ENCODE data around the gene MYMK. TPM values are rescaled to one million over a fixed set of nuclear protein-coding genes. Genes with fewer than 3 reads are reported as not detected.

Gene MYMK
- polyA plus RNA-seq, 4 donors: 0.22 TPM; not detected in 3

- DNase-seq (ENCODE audit: low read depth in 4 of 4, low spot score in 3 of 4): no peak
Observed at GRCh38 chr9:133471551-133472276, 53.0 kb downstream of the MYMK start.

GRCh38 chr9:133470988-133471387, 53.8 kb downstream of the MYMK start:
- no peak for DNase-seq (ENCODE audit: low read depth in 4 of 4, low spot score in 3 of 4)

GRCh38 chr9:133470427-133470924, 54.3 kb downstream of the MYMK start:
- DNase-seq (ENCODE audit: low read depth in 4 of 4, low spot score in 3 of 4): no peak

- no peak for DNase-seq (ENCODE audit: low read depth in 4 of 4, low spot score in 3 of 4)
Observed at GRCh38 chr9:133468777-133469421, 55.9 kb downstream of the MYMK start.

- no peak for DNase-seq (ENCODE audit: low read depth in 4 of 4, low spot score in 3 of 4)
Observed at GRCh38 chr9:133468374-133468773, 56.4 kb downstream of the MYMK start.

GRCh38 chr9:133467101-133467500, 57.7 kb downstream of the MYMK start:
- DNase-seq (ENCODE audit: low read depth in 4 of 4, low spot score in 3 of 4): no peak

- no peak for DNase-seq (ENCODE audit: low read depth in 4 of 4, low spot score in 3 of 4)
Observed at GRCh38 chr9:133465984-133466383, 58.8 kb downstream of the MYMK start.

- no peak for DNase-seq (ENCODE audit: low read depth in 4 of 4, low spot score in 3 of 4)
Observed at GRCh38 chr9:133464638-133465037, 60.1 kb downstream of the MYMK start.

Other genes starting within 250 kb of the MYMK start
- 10 to 100 TPM in 3 of 4 donors, 1 to 10 TPM in 1; 3.0 to 29.2 (median 15.2) TPM for gene ABO, start 249.8 kb downstream of the MYMK start, polyA plus RNA-seq (ENCODE audit: insufficient read length in 4 of 4)
- gene SURF6, start 188.8 kb downstream of the MYMK start, polyA plus RNA-seq (ENCODE audit: insufficient read length in 4 of 4): 10 to 100 TPM; 21.1 to 36.9 (median 26.7) TPM
- 10 to 100 TPM; 24.2 to 29.9 (median 24.8) TPM for gene MED22, start 176.8 kb downstream of the MYMK start, polyA plus RNA-seq (ENCODE audit: insufficient read length in 4 of 4)
- 1,000 to 10,000 TPM; 2,222 to 2,557 (median 2,398) TPM for gene RPL7A, start 176.7 kb downstream of the MYMK start, polyA plus RNA-seq (ENCODE audit: insufficient read length in 4 of 4)
- 10 to 100 TPM; 22.0 to 50.5 (median 38.9) TPM for gene SURF1, start 168.5 kb downstream of the MYMK start, polyA plus RNA-seq (ENCODE audit: insufficient read length in 4 of 4)
- gene SURF2, start 168.4 kb downstream of the MYMK start, polyA plus RNA-seq (ENCODE audit: insufficient read length in 4 of 4): 10 to 100 TPM; 12.4 to 25.6 (median 20.9) TPM
- 100 to 1,000 TPM; 159 to 184 (median 178) TPM for gene SURF4, start 148.9 kb downstream of the MYMK start, polyA plus RNA-seq (ENCODE audit: insufficient read length in 4 of 4)
- gene STKLD1, start 148.6 kb downstream of the MYMK start, polyA plus RNA-seq (ENCODE audit: insufficient read length in 4 of 4): 1 to 10 TPM; 2.9 to 6.7 (median 4.5) TPM
- gene REXO4, start 106.9 kb downstream of the MYMK start, polyA plus RNA-seq (ENCODE audit: insufficient read length in 4 of 4): 10 to 100 TPM; 23.2 to 30.3 (median 27.7) TPM
- gene ADAMTS13, start 102.6 kb downstream of the MYMK start, polyA plus RNA-seq (ENCODE audit: insufficient read length in 4 of 4): 10 to 100 TPM in 1 of 4 donors, 1 to 10 TPM in 3; 7.1 to 14.0 (median 7.6) TPM
- gene CACFD1, start 65.0 kb downstream of the MYMK start, polyA plus RNA-seq (ENCODE audit: insufficient read length in 4 of 4): 10 to 100 TPM; 16.6 to 36.6 (median 28.5) TPM
- gene SLC2A6, start 45.9 kb downstream of the MYMK start, polyA plus RNA-seq (ENCODE audit: insufficient read length in 4 of 4): 1 to 10 TPM in 3 of 4 donors, under 1 TPM in 1; 0.76 to 1.8 (median 1.5) TPM
- 10 to 100 TPM in 1 of 4 donors, 1 to 10 TPM in 3; 1.7 to 38.7 (median 2.5) TPM for gene ADAMTSL2, start 9.7 kb upstream of the MYMK start, polyA plus RNA-seq (ENCODE audit: insufficient read length in 4 of 4)
- under 1 TPM in 2 of 4 donors, not detected in 2; 0.19 to 0.42 TPM for gene FAM163B, start 84.4 kb upstream of the MYMK start, polyA plus RNA-seq (ENCODE audit: insufficient read length in 4 of 4)
- 1 to 10 TPM in 3 of 4 donors, under 1 TPM in 1; 0.77 to 2.3 (median 1.7) TPM for gene DBH, start 111.4 kb upstream of the MYMK start, polyA plus RNA-seq (ENCODE audit: insufficient read length in 4 of 4)
- 10 to 100 TPM in 3 of 4 donors, 1 to 10 TPM in 1; 7.4 to 12.6 (median 10.2) TPM for gene SARDH, start 213.4 kb upstream of the MYMK start, polyA plus RNA-seq (ENCODE audit: insufficient read length in 4 of 4)